ENCODE data around the gene CRK. TPM values are rescaled to one million over a fixed set of nuclear protein-coding genes. Genes with fewer than 3 reads are reported as not detected.
A peak's percentile ranks its signal among the peaks of the same experiment; 100 is the strongest.

CRK gene
- total RNA-seq, 1 donor from 2014 or later = 41.9 TPM

- no peaks in the 10 kb centered on the region for H3K4me1 Mint-ChIP-seq
- no peak for TF ChIP-seq CTCF (IDR thresholded peaks at IDR 0.05; ENCODE audit: unreplicated experiment)
- H3K9me3 Mint-ChIP-seq = no peaks in the 10 kb centered on the region
- no peak for DNase-seq (ENCODE audit: low spot score in 2 of 2, unreplicated experiment in 2 of 2)
- peaks cover 29% of the 10 kb centered on the region for H3K36me3 Mint-ChIP-seq
- no peak overlapping the region for H3K4me3 Mint-ChIP-seq
- no peaks in the 10 kb centered on the region for H3K27me3 Mint-ChIP-seq (ENCODE audit: low read depth)
- no peak overlapping the region for H3K27ac Mint-ChIP-seq
These were observed 13.3 kb upstream of the CRK start for GRCh38 chr17:1469231-1469852.

GRCh38 chr17:1467898-1468492, 12.0 kb upstream of the CRK start:
- peaks cover 33% of the 10 kb centered on the region for H3K36me3 Mint-ChIP-seq

GRCh38 chr17:1467258-1467657, 11.2 kb upstream of the CRK start:
- no peak overlapping the region for H3K4me3 Mint-ChIP-seq
- no peak for DNase-seq (ENCODE audit: low spot score in 2 of 2, unreplicated experiment in 2 of 2)
- H3K36me3 Mint-ChIP-seq = peaks cover 35% of the 10 kb centered on the region

More at GRCh38 chr17:1467898-1468492, 12.0 kb upstream of the CRK start:
- Mint-ChIP-seq H3K27me3 (ENCODE audit: low read depth) (no peaks in the 10 kb centered on the region), H3K4me3 (no peak overlapping the region), H3K4me1 (peaks cover 2% of the 10 kb centered on the region), H3K9me3 (no peaks in the 10 kb centered on the region), H3K27ac (no peak overlapping the region)
- DNase-seq (ENCODE audit: low spot score in 2 of 2, unreplicated experiment in 2 of 2) = no peak
- no peak for TF ChIP-seq CTCF (IDR thresholded peaks at IDR 0.05; ENCODE audit: unreplicated experiment)

GRCh38 chr17:1464186-1464585, 8.2 kb upstream of the CRK start:
- H3K36me3 Mint-ChIP-seq = peaks cover 32% of the 10 kb centered on the region
- TF ChIP-seq CTCF (IDR thresholded peaks at IDR 0.05; ENCODE audit: unreplicated experiment) = no peak
- peaks cover 2% of the 10 kb centered on the region for H3K4me1 Mint-ChIP-seq
- H3K9me3 Mint-ChIP-seq = no peaks in the 10 kb centered on the region
- no peak overlapping the region for H3K27ac Mint-ChIP-seq
- no peak for DNase-seq (ENCODE audit: low spot score in 2 of 2, unreplicated experiment in 2 of 2)
- no peaks in the 10 kb centered on the region for H3K27me3 Mint-ChIP-seq (ENCODE audit: low read depth)
- no peak overlapping the region for H3K4me3 Mint-ChIP-seq

More at GRCh38 chr17:1467258-1467657, 11.2 kb upstream of the CRK start:
- peaks cover 2% of the 10 kb centered on the region for H3K4me1 Mint-ChIP-seq
- no peak for TF ChIP-seq CTCF (IDR thresholded peaks at IDR 0.05; ENCODE audit: unreplicated experiment)
- no peaks in the 10 kb centered on the region for H3K27me3 Mint-ChIP-seq (ENCODE audit: low read depth)
- no peak overlapping the region for H3K27ac Mint-ChIP-seq
- H3K9me3 Mint-ChIP-seq = no peaks in the 10 kb centered on the region

GRCh38 chr17:1462164-1463112, 6.4 kb upstream of the CRK start:
- H3K9me3 Mint-ChIP-seq = no peaks in the 10 kb centered on the region
- no peak for TF ChIP-seq CTCF (IDR thresholded peaks at IDR 0.05; ENCODE audit: unreplicated experiment)
- peak overlapping the region; percentile 6 for H3K27ac Mint-ChIP-seq
- H3K36me3 Mint-ChIP-seq = peaks cover 19% of the 10 kb centered on the region
- no peak for DNase-seq (ENCODE audit: low spot score in 2 of 2, unreplicated experiment in 2 of 2)
- no peak overlapping the region for H3K4me3 Mint-ChIP-seq
- H3K4me1 Mint-ChIP-seq = peaks cover 2% of the 10 kb centered on the region
- H3K27me3 Mint-ChIP-seq (ENCODE audit: low read depth) = no peaks in the 10 kb centered on the region

All from mesothelial cell of epicardium (in vitro differentiated cells).